ENCODE measurements around the gene USP21.

The USP21 gene

GRCh38 chr1:161128591-161129420 is 30.5 kb upstream of the USP21 start:
- TF ChIP-seq YY1 (IDR thresholded peaks at IDR 0.05; ENCODE audit: low read depth) (no peak), EGR1 (IDR thresholded peaks at IDR 0.05) (no peak), USF1 (IDR thresholded peaks at IDR 0.05) (no peak), CREB1 (IDR thresholded peaks at IDR 0.05; ENCODE audit: low read depth) (no peak), TEAD4 (IDR thresholded peaks at IDR 0.05) (no peak), TCF12 (IDR thresholded peaks at IDR 0.05; ENCODE audit: low read depth) (no peak), EP300 (IDR thresholded peaks at IDR 0.05; ENCODE audit: borderline replicate concordance) (no peak), REST (IDR thresholded peaks at IDR 0.05; ENCODE audit: low read depth) (no peak), RAD21 (IDR thresholded peaks at IDR 0.05; ENCODE audit: low read depth) (no peak), NFIC (IDR thresholded peaks at IDR 0.05) (no peak), FOXM1 (IDR thresholded peaks at IDR 0.05; ENCODE audit: borderline replicate concordance, low read depth) (no peak), TAF1 (IDR thresholded peaks at IDR 0.05; ENCODE audit: low read depth) (no peak), ZBTB7A (IDR thresholded peaks at IDR 0.05; ENCODE audit: low read depth) (no peak)

GRCh38 chr1:161130266-161130665 is 29.0 kb upstream of the USP21 start:
- TF ChIP-seq CEBPB (IDR thresholded peaks at IDR 0.05) (no peak), MAX (IDR thresholded peaks at IDR 0.05) (no peak), REST (IDR thresholded peaks at IDR 0.05; ENCODE audit: low read depth) (no peak), USF1 (IDR thresholded peaks at IDR 0.05) (no peak), RAD21 (IDR thresholded peaks at IDR 0.05; ENCODE audit: low read depth) (no peak), EP300 (IDR thresholded peaks at IDR 0.05; ENCODE audit: borderline replicate concordance) (no peak), YY1 (IDR thresholded peaks at IDR 0.05; ENCODE audit: low read depth) (no peak), TAF1 (IDR thresholded peaks at IDR 0.05; ENCODE audit: low read depth) (no peak), EGR1 (IDR thresholded peaks at IDR 0.05) (no peak), ZBTB7A (IDR thresholded peaks at IDR 0.05; ENCODE audit: low read depth) (no peak), NFIC (IDR thresholded peaks at IDR 0.05) (no peak)

- peak; percentile 84; the same call in 1 of the 2 replicates for TF ChIP-seq ZBTB7A (IDR thresholded peaks at IDR 0.05; ENCODE audit: low read depth)
- TF ChIP-seq YY1 (IDR thresholded peaks at IDR 0.05; ENCODE audit: low read depth): no peak
Observed at GRCh38 chr1:161131523-161132409, 27.5 kb upstream of the USP21 start.

GRCh38 chr1:161132410-161133219 is 26.7 kb upstream of the USP21 start, which contains the start of gene DEDD:
Gene DEDD, minus strand, starts transcription at chr1:161132667. Its CDS starts 8,205 bp downstream, at chr1:161124462.
- TF ChIP-seq CEBPB (IDR thresholded peaks at IDR 0.05) (no peak), MAX (IDR thresholded peaks at IDR 0.05) (peak; percentile 66), USF1 (IDR thresholded peaks at IDR 0.05) (no peak), NFIC (IDR thresholded peaks at IDR 0.05) (0 out of 2 replicates have a peak, but pooled peaks have one; percentile 11), EGR1 (IDR thresholded peaks at IDR 0.05) (peak; percentile 86; the same call in 1 of the 2 replicates), TAF1 (IDR thresholded peaks at IDR 0.05; ENCODE audit: low read depth) (peak; percentile 65; the same call in 1 of the 2 replicates), EP300 (IDR thresholded peaks at IDR 0.05; ENCODE audit: borderline replicate concordance) (peak; percentile 41; the same call in 1 of the 2 replicates), REST (IDR thresholded peaks at IDR 0.05; ENCODE audit: low read depth) (no peak), TCF12 (IDR thresholded peaks at IDR 0.05; ENCODE audit: low read depth) (0 out of 2 replicates have a peak, but pooled peaks have one; percentile 39), YY1 (IDR thresholded peaks at IDR 0.05; ENCODE audit: low read depth) (peak; percentile 99)

All from Ishikawa (cell line).